CD14-positive monocyte (primary cell): ENCODE data around the gene MAPRE2. TPM values are rescaled to one million over a fixed set of nuclear protein-coding genes. Genes with fewer than 3 reads are reported as not detected.

ENCODE experiments used
- DNase-seq, 3 donors: peaks; one replicate each; pipeline ENCODE4 v3.0.0-alpha.2; 2011 to 2022
- H2AFZ ChIP-seq: 2 replicates; pipeline ENCODE4 v1.6.0; 2012; ENCODE audit warnings: mild to moderate bottlenecking, low read depth, low read length, inconsistent platforms; ENCODE audit not compliant: insufficient read depth, poor library complexity, severe bottlenecking
- H3K27ac ChIP-seq, 2 donors: 1 replicate in 1 of 2; 2 replicates in 1 of 2; pipeline ENCODE4 v1.5.1; 2012 to 2013; ENCODE audit warnings: low read length in 2 of 2, control low read depth in 1 of 2, inconsistent platforms in 1 of 2, low read depth in 1 of 2, mild to moderate bottlenecking in 1 of 2
- H3K27me3 ChIP-seq, 2 donors: one replicate each; pipeline versions ENCODE4 v1.6.0 to v1.6.1; 2011 to 2013; ENCODE audit warnings: low read length in 2 of 2; ENCODE audit not compliant: control insufficient read depth in 2 of 2, insufficient read depth in 2 of 2
- H3K36me3 ChIP-seq, 2 donors: replicated peaks in 1 of 2; 1 replicate in 1 of 2; 2 replicates in 1 of 2; pipeline versions ENCODE4 v1.5.1 to v1.6.1; 2012 to 2013; ENCODE audit warnings: low read length in 2 of 2, control low read depth in 1 of 2, inconsistent platforms in 1 of 2, mild to moderate bottlenecking in 1 of 2; ENCODE audit not compliant: insufficient read depth in 2 of 2, control insufficient read depth in 1 of 2
- H3K4me1 ChIP-seq, 2 donors: 1 replicate in 1 of 2; 2 replicates in 1 of 2; pipeline versions ENCODE4 v1.5.1 to v1.6.1; 2012 to 2013; ENCODE audit warnings: low read length in 2 of 2, control low read depth in 1 of 2, inconsistent platforms in 1 of 2, mild to moderate bottlenecking in 1 of 2, moderate library complexity in 1 of 2; ENCODE audit not compliant: insufficient read depth in 2 of 2, control insufficient read depth in 1 of 2
- H3K4me2 ChIP-seq: replicated peaks from 2 replicates; pipeline ENCODE3; 2012; ENCODE audit warnings: low read length, moderate library complexity, mild to moderate bottlenecking; ENCODE audit not compliant: poor library complexity, severe bottlenecking; ENCODE audit errors: extremely low read depth
- H3K4me3 ChIP-seq, 3 experiments: fragments of 200-600 bp in 1 of 3; sonication (generic) in 1 of 3; replicated peaks in 1 of 3; 1 replicate in 2 of 3; 2 replicates in 1 of 3; pipeline ENCODE4 v1.5.1; 2011 to 2013; ENCODE audit warnings: low read length in 3 of 3, mild to moderate bottlenecking in 3 of 3, control low read depth in 2 of 3, low read depth in 2 of 3, inconsistent platforms in 1 of 3, moderate library complexity in 1 of 3
- H3K79me2 ChIP-seq: 2 replicates; pipeline ENCODE4 v1.6.0; 2012; ENCODE audit warnings: mild to moderate bottlenecking, control low read depth, inconsistent platforms, low read length, moderate library complexity; ENCODE audit not compliant: insufficient read depth
- H3K9ac ChIP-seq: 2 replicates; pipeline ENCODE4 v1.6.0; 2017; ENCODE audit warnings: low read length, mild to moderate bottlenecking; ENCODE audit not compliant: insufficient read depth, poor library complexity, severe bottlenecking
- H3K9me3 ChIP-seq, 2 donors: replicated peaks in 1 of 2; 1 replicate in 1 of 2; 2 replicates in 1 of 2; pipeline versions ENCODE4 v1.5.1 to v1.6.1; 2012 to 2013; ENCODE audit warnings: low read length in 2 of 2, control low read depth in 1 of 2; ENCODE audit not compliant: control insufficient read depth in 1 of 2, insufficient read depth in 1 of 2
- H4K20me1 ChIP-seq: 2 replicates; pipeline ENCODE4 v1.6.0; 2012; ENCODE audit warnings: mild to moderate bottlenecking, low read length, control low read depth, moderate library complexity; ENCODE audit not compliant: insufficient read depth
- H3K27ac Mint-ChIP-seq, 7 donors: one replicate each; pipeline ENCODE4 v1.8.0; 2020; ENCODE audit warnings: mild to moderate bottlenecking in 7 of 7, mixed read lengths in 7 of 7, moderate library complexity in 6 of 7, inconsistent platforms in 2 of 7
- H3K27me3 Mint-ChIP-seq, 3 donors: one replicate each; pipeline ENCODE4 v1.8.0; 2021 to 2022; ENCODE audit warnings: low read depth in 3 of 3, mild to moderate bottlenecking in 3 of 3, mixed read lengths in 3 of 3, moderate library complexity in 3 of 3, inconsistent platforms in 1 of 3
- H3K36me3 Mint-ChIP-seq, 2 donors: one replicate each; pipeline ENCODE4 v1.8.0; 2020; ENCODE audit warnings: mixed read lengths in 2 of 2, inconsistent platforms in 1 of 2, mild to moderate bottlenecking in 1 of 2
- H3K4me1 Mint-ChIP-seq: one replicate; pipeline ENCODE4 v1.8.0; 2020; ENCODE audit warnings: mild to moderate bottlenecking, mixed read lengths
- H3K4me3 Mint-ChIP-seq, 2 donors: one replicate each; pipeline ENCODE4 v1.8.0; 2020; ENCODE audit warnings: mild to moderate bottlenecking in 2 of 2, mixed read lengths in 2 of 2, moderate library complexity in 1 of 2
- H3K9me3 Mint-ChIP-seq, 7 donors: one replicate each; pipeline ENCODE4 v1.8.0; 2020 to 2022; ENCODE audit warnings: mixed read lengths in 7 of 7, mild to moderate bottlenecking in 6 of 7, moderate library complexity in 6 of 7, inconsistent platforms in 2 of 7
- CTCF ChIP-seq: fragments of 200-600 bp; IDR thresholded peaks from one replicate; pipeline ENCODE4 v1.8.0; 2022; ENCODE audit warnings: antibody characterized with exemption, mild to moderate bottlenecking
- WGBS: methylation state at CpG from one replicate; pipeline ENCODE4 v1.1.5; 2013; ENCODE audit warnings: missing lambda C conversion rate; ENCODE audit not compliant: insufficient coverage; 5-methylcytosine and 5-hydroxymethylcytosine counted together
- intact Hi-C, 2 donors: fragments of 100-400 bp; cut with micrococcal nuclease; formaldehyde crosslinking; loops; one replicate each; pipeline versions ENCODE4 v1.15.0 to v1.15.1; 2023
- polyA plus RNA-seq, 3 donors: library from polyadenylated mRNA; depleted of rRNA in 1 of 3; unstranded in 2 of 3; stranded (reverse) in 1 of 3; fragments of 300-500 nt in 2 of 3; fragments of >200 nt in 1 of 3; fragmentation: Illumina TruSeq in 2 of 3; gene quantifications; 1 replicate in 2 of 3; 2 replicates in 1 of 3; pipeline ENCODE4 v1.2.3, GENCODE V29; 2012 to 2021

The MAPRE2 gene
- polyA plus RNA-seq, 3 donors: 22.0 to 48.1 (median 37.1) TPM

DNA sequence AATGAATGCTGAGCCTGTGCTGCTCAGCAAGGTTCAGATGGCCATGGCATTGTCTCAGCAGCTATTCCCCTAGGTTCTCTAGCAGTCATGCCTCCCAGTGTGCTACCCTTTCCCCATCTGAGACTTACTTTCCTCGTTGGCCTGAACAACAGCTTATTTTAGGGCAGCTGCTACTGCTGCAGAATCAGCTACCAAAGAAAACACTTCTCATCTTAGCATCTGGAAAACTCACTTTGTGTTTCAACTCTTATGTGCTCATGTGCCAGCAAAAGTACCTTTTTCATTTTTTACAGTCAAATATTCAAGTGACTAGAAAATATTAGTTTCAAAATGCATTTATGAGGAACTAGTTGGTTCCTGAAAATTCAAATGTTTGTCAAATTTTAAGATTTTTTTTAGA, 139.2 kb downstream of the MAPRE2 start:
- Mint-ChIP-seq H3K27ac (no peak overlapping the region), H3K27me3 (peaks cover 0 to 2% (median 1%) of the 10 kb centered on the region in 3 donors), H3K4me1 (no peaks in the 10 kb centered on the region), H3K36me3 (no peaks in the 10 kb centered on the region), H3K9me3 (peaks cover 0 to 5% (median 2%) of the 10 kb centered on the region in 7 donors), H3K4me3 (no peak overlapping the region)
- H3K79me2 ChIP-seq: no peaks in the 10 kb centered on the region
- H3K9ac ChIP-seq: no peak overlapping the region
- no peaks in the 10 kb centered on the region for H4K20me1 ChIP-seq
- no peak overlapping the region for H2AFZ ChIP-seq
- no peaks in the 10 kb centered on the region for H3K9me3 ChIP-seq
- no peaks in the 10 kb centered on the region for H3K36me3 ChIP-seq
- H3K27me3 ChIP-seq: no peaks in the 10 kb centered on the region
- WGBS: 90% methylated on average over 1 of the region's 1 CpG
- H3K27ac ChIP-seq: no peak overlapping the region
- TF ChIP-seq CTCF: no peak
- H3K4me3 ChIP-seq: no peak overlapping the region
- no peak overlapping the region for H3K4me2 ChIP-seq
- intact Hi-C loops: no loop called here
- DNase-seq: no peak
- H3K4me1 ChIP-seq: peaks cover 0 to 4% of the 10 kb centered on the region in 2 donors

DNA sequence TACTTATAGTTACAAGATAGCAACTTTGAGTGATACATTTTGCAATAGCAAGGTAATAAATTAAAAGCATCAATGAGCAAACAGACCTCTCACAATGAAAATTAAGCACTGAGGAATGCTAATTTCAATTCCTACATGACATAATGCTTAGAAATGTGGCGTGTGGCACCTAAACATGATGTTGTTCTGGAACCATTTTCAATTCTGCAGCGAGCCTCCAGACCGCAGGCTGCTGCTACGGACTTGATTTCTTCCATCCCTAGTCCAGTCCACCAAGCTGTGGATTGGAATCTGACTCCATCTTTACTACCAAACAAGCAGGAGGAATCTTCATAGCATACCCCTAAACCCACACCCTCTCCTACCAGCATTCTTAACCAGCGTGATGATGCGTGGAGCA, 140.9 kb downstream of the MAPRE2 start:
- H3K9ac ChIP-seq: no peak overlapping the region
- no peaks in the 10 kb centered on the region for H4K20me1 ChIP-seq
- H3K27ac ChIP-seq: no peak overlapping the region
- H2AFZ ChIP-seq: no peak overlapping the region
- WGBS: 93% methylated on average over 4 of the region's 6 CpGs
- H3K4me1 ChIP-seq: peaks cover 0 to 4% of the 10 kb centered on the region in 2 donors
- DNase-seq: no peak
- no peaks in the 10 kb centered on the region for H3K27me3 ChIP-seq
- intact Hi-C loops: no loop called here
- TF ChIP-seq CTCF: no peak
- no peaks in the 10 kb centered on the region for H3K79me2 ChIP-seq
- H3K4me2 ChIP-seq: no peak overlapping the region
- H3K36me3 ChIP-seq: no peaks in the 10 kb centered on the region
- Mint-ChIP-seq H3K4me3 (no peak overlapping the region), H3K9me3 (no peaks in the 10 kb centered on the region), H3K27ac (no peak overlapping the region), H3K27me3 (peaks cover 0 to 2% (median 1%) of the 10 kb centered on the region in 3 donors), H3K4me1 (no peaks in the 10 kb centered on the region), H3K36me3 (no peaks in the 10 kb centered on the region)
- no peak overlapping the region for H3K4me3 ChIP-seq
- no peaks in the 10 kb centered on the region for H3K9me3 ChIP-seq
